ENCODE measurements around the gene MAST1.
"Not testable (repeated sequence)": the region's sequence is repeated elsewhere in the genome, so short reads cannot be mapped to it uniquely, and the experiment has no call there.

Gene MAST1

DNA sequence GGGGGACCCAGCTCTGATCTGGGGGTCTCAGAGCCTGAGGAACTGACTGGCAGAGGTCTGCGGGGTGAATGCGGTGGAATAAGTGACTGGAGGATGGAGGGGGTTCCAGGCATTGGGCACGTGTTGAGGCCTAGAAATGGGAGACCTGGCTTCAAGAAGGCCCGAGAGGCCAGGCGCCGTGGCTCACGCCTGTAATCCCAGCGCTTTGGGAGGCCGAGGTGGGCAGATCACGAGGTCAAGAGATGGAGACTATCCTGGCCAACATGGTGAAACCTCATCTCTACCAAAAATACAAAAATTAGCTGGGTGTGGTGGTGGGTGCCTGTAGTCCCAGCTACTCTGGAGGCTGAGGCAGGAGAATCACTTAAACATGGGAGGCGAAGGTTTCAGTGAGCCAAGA lies 20.5 kb upstream of the MAST1 start:
- H3K27me3 Mint-ChIP-seq; H3K9me3 Mint-ChIP-seq; intact Hi-C loops (cut with micrococcal nuclease); H3K27ac Mint-ChIP-seq; H3K4me1 Mint-ChIP-seq (ENCODE audit: low read depth); H3K4me3 Mint-ChIP-seq: not testable (repeated sequence)
- H3K36me3 Mint-ChIP-seq (ENCODE audit: low read depth), result peaks cover 27% of the 10 kb centered on the region

DNA sequence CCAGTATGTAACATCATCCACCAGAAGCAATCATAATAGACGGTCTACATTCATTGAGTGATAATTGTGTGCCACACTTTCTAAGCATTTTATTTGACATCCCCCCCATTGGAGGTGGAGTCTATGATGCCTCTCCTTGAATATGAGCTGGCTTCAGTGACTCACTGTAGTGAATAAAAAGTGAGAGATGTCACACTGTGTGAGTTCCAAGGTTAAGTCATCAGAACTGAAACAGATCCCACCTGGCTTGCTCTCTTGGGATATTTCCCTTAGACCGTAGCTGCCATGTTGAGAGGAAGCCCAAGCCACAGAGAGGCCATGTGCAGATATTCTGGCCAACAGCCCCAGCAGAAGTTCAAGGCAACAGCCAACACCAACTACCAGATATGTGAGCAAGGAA lies 16.6 kb upstream of the MAST1 start:
- no peak overlapping the region for H3K27ac Mint-ChIP-seq
- peaks cover 23% of the 10 kb centered on the region for H3K27me3 Mint-ChIP-seq
- no peak overlapping the region for H3K4me3 Mint-ChIP-seq
- intact Hi-C loops (cut with micrococcal nuclease), result no loop called here
- H3K9me3 Mint-ChIP-seq, result no peaks in the 10 kb centered on the region
- peaks cover 7% of the 10 kb centered on the region for H3K4me1 Mint-ChIP-seq (ENCODE audit: low read depth)
- no peaks in the 10 kb centered on the region for H3K36me3 Mint-ChIP-seq (ENCODE audit: low read depth)

DNA sequence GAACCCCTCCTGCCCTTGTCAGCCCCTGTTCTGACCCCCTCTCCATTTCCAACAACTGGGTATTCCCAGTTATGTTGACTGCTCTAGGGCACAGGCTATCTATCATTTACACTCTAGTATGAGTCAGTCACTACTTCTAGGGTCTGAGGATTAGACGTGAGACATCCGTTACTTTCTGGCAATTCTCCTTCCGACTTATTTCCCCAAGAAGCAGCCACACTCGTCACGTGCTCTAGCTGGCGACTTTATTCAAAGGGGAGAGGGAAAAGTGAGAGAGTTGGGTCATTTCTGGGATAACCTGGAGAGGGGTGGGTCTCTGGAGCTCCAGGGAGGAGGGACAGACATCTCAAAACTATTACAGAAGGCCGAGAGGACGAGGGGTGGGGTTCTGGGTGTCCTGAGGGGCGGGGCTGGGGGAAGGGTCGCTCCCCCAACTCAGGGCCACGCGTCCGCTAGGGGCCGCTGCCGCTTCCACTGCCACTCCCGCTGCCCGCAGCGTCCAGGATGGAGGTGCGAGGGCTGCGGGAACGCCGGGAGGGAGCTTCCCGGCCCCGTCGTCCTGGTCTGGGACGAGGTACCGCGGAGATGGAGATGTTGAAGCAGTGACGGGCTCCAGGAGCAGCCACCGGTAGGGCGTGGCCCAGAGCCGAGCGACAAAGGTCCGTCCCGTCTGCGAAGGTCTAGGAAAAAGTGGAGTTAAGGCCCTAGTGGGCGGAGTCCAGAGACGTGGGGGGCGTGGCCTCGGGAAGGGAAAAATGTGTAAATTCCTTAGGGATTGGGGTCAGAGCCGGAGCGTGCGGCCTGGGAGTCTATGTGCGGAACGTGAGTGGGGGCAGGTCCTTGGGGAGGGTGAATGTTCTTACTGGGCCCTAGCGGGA lies 12.8 kb upstream of the MAST1 start:
- H3K27ac Mint-ChIP-seq, result no peak overlapping the region
- H3K4me3 Mint-ChIP-seq, result peak overlapping the region; percentile 11
- H3K27me3 Mint-ChIP-seq, result peaks cover 55% of the 10 kb centered on the region
- no peaks in the 10 kb centered on the region for H3K9me3 Mint-ChIP-seq
- H3K4me1 Mint-ChIP-seq (ENCODE audit: low read depth), result peaks cover 7% of the 10 kb centered on the region
- intact Hi-C loops (cut with micrococcal nuclease), result no loop called here
- H3K36me3 Mint-ChIP-seq (ENCODE audit: low read depth), result no peaks in the 10 kb centered on the region

GRCh38 chr19:12828494-12828893 lies 9.8 kb upstream of the MAST1 start:
- Mint-ChIP-seq H3K4me1 (ENCODE audit: low read depth) (peaks cover 13% of the 10 kb centered on the region), H3K4me3 (no peak overlapping the region), H3K9me3 (no peaks in the 10 kb centered on the region), H3K27me3 (peaks cover 82% of the 10 kb centered on the region), H3K27ac (no peak overlapping the region), H3K36me3 (ENCODE audit: low read depth) (no peaks in the 10 kb centered on the region)
- intact Hi-C loops (cut with micrococcal nuclease), result no loop called here

- H3K27me3 Mint-ChIP-seq, result peaks cover 88% of the 10 kb centered on the region
- intact Hi-C loops (cut with micrococcal nuclease), result no loop called here
- H3K27ac Mint-ChIP-seq, result no peak overlapping the region
- H3K4me3 Mint-ChIP-seq, result no peak overlapping the region
- no peaks in the 10 kb centered on the region for H3K36me3 Mint-ChIP-seq (ENCODE audit: low read depth)
- H3K9me3 Mint-ChIP-seq, result no peaks in the 10 kb centered on the region
- peaks cover 21% of the 10 kb centered on the region for H3K4me1 Mint-ChIP-seq (ENCODE audit: low read depth)
Measured at GRCh38 chr19:12833418-12833737, 4.9 kb upstream of the MAST1 start.

DNA sequence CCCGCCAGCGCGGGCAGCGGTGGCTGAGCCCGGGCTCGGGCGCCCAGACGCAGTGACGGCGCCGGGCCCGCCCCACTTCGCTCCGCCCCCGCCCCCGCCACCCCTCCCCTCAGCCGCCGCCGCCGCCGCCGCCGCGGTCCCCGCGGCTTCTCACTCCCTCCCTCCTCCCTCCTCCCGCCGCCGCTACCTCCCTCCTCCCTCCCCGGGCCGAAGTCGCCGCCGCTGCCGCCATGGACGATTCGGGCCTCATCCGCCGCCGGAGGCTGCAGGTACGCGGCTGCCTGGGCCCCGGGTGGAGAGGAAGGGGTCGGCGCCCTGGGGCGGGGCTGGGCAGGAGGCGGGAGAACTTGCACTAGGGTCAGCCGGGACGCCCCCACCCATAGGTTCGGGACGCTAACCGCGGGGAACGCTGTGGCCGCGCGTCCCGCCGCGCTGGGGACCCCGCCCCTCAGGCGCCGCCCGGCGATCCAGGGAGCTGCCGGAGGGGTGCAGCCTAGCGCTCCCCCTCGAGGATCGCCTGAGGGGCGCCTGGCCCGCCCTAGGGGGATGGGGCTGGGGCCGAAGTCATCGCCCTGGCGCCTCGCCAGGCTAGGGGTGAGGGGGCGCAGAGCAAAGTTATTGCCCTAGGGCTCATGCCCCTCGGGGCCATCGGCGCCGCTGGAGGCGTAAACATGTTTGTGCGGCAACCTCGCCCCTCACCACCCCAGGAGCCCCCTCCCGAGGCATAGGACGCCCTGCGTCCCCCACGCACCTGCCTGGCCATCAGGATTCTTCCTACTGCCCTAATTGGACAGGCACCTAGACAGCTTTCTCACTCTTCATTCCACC lies 4.4 kb upstream of the MAST1 start:
- no peaks in the 10 kb centered on the region for H3K36me3 Mint-ChIP-seq (ENCODE audit: low read depth)
- H3K4me1 Mint-ChIP-seq (ENCODE audit: low read depth), result peaks cover 27% of the 10 kb centered on the region
- peaks cover 89% of the 10 kb centered on the region for H3K27me3 Mint-ChIP-seq
- H3K4me3 Mint-ChIP-seq, result peak overlapping the region; percentile 28
- intact Hi-C loops (cut with micrococcal nuclease), result no loop called here
- H3K9me3 Mint-ChIP-seq, result no peaks in the 10 kb centered on the region
- H3K27ac Mint-ChIP-seq, result no peak overlapping the region

GRCh38 chr19:12834566-12834943 lies 3.8 kb upstream of the MAST1 start, which contains the start of gene RTBDN:
Gene RTBDN, minus strand, starts transcription at chr19:12834579. Its CDS starts 4,600 bp downstream, at chr19:12829979.
- intact Hi-C loops (cut with micrococcal nuclease), result no loop called here
- Mint-ChIP-seq H3K27me3 (peaks cover 92% of the 10 kb centered on the region), H3K36me3 (ENCODE audit: low read depth) (no peaks in the 10 kb centered on the region), H3K27ac (no peak within 1 kb of the TSS), H3K9me3 (no peaks in the 10 kb centered on the region), H3K4me1 (ENCODE audit: low read depth) (peaks cover 31% of the 10 kb centered on the region), H3K4me3 (peak within 1 kb of the TSS; percentile 28)

DNA sequence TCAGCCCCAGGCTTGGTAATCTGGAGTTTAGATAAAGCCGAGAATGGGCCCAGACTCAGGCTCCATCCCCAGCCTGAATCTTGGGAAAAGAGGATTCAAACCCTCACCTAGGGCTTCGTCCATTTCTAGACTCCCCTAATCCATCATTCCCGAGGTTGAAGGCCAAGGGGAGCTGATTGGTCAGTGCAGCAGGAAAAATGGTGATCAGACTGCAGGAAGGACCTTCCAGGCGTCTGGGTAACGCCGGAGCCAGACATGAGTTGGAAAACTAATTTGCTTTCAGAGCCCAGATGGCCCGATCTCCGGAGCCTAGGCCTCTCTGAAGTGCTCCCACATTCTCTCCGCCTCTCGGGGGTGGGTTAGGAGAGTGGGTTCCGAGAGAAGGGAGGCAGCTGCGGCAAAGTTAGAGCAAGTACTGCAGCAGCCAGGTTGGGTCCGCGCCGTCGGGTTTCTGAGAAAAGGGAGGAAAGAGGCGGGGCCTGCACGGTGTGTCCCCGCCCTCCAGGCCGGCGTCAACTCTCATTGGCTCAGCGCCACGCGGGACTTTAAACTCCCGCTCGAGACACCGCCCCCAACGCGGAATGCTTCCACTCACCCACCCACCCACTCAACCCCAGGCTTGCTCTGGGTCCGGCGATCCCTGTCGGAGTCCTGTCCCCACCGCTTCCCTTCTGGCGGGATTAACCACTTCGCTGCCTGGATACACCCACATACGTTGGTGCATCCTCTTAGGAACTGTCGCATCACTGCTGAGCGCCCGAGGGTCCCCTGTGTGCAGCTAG lies 3.1 kb upstream of the MAST1 start:
- H3K4me1 Mint-ChIP-seq (ENCODE audit: low read depth), result peaks cover 32% of the 10 kb centered on the region
- no peaks in the 10 kb centered on the region for H3K36me3 Mint-ChIP-seq (ENCODE audit: low read depth)
- H3K9me3 Mint-ChIP-seq, result no peaks in the 10 kb centered on the region
- intact Hi-C loops (cut with micrococcal nuclease), result no loop called here
- H3K27me3 Mint-ChIP-seq, result peaks cover 90% of the 10 kb centered on the region
- no peak overlapping the region for H3K4me3 Mint-ChIP-seq
- H3K27ac Mint-ChIP-seq, result no peak overlapping the region

- Mint-ChIP-seq H3K4me1 (ENCODE audit: low read depth) (peaks cover 45% of the 10 kb centered on the region), H3K27ac (no peak overlapping the region), H3K4me3 (no peak overlapping the region), H3K9me3 (no peaks in the 10 kb centered on the region), H3K27me3 (peaks cover 90% of the 10 kb centered on the region), H3K36me3 (ENCODE audit: low read depth) (no peaks in the 10 kb centered on the region)
- intact Hi-C loops (cut with micrococcal nuclease), result no loop called here
Measured at GRCh38 chr19:12836529-12836863, 1.8 kb upstream of the MAST1 start.

- Mint-ChIP-seq H3K27me3 (peaks cover 89% of the 10 kb centered on the region), H3K27ac (no peak overlapping the region), H3K9me3 (no peaks in the 10 kb centered on the region), H3K4me3 (no peak overlapping the region), H3K4me1 (ENCODE audit: low read depth) (peaks cover 48% of the 10 kb centered on the region), H3K36me3 (ENCODE audit: low read depth) (no peaks in the 10 kb centered on the region)
- intact Hi-C loops (cut with micrococcal nuclease), result no loop called here
Measured at GRCh38 chr19:12837225-12837624, 1.1 kb upstream of the MAST1 start.

DNA sequence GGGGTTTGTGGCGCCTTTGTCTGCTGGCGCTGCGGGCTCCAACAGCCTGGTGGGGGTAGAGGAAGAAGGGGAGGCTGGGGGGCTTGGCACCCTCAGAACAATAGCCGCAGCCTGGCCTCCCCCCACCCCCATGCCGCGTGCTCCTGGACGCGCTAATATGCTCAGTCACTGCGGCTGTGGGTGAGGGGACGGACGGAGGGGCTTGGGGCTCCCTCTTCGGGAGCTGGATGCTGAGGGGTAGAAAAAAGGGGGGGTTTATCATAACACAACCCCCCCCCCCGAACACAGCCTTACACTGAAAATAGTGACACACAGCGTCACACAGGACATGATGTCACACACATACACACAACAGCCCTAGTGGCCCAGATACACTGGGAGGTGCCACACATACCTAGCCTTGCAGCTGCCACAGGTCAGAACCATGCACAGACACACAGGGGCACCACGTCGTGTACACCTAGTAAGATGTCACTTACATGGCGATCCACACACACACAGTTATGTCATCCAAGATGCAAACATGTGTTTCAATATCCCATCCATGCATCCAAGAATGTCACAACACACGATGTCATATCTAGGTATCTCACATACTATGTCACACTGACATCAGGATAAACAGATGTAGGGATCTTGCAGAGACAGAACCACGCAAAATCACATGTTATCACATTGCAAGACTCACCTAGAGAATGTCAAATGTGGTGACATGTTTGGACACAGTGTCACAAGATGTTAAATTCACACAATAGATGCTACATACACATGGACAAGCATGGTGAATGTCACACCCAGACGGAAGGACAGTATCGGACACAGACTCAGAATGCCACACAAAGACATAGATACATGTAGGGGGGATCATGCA lies 806 bp downstream of the MAST1 start:
- Mint-ChIP-seq H3K27ac (no peak overlapping the region), H3K4me3 (peak overlapping the region; percentile 14), H3K36me3 (ENCODE audit: low read depth) (no peaks in the 10 kb centered on the region), H3K27me3 (peaks cover 90% of the 10 kb centered on the region), H3K9me3 (no peaks in the 10 kb centered on the region), H3K4me1 (ENCODE audit: low read depth) (peaks cover 43% of the 10 kb centered on the region)
- intact Hi-C loops (cut with micrococcal nuclease), result no loop called here

DNA sequence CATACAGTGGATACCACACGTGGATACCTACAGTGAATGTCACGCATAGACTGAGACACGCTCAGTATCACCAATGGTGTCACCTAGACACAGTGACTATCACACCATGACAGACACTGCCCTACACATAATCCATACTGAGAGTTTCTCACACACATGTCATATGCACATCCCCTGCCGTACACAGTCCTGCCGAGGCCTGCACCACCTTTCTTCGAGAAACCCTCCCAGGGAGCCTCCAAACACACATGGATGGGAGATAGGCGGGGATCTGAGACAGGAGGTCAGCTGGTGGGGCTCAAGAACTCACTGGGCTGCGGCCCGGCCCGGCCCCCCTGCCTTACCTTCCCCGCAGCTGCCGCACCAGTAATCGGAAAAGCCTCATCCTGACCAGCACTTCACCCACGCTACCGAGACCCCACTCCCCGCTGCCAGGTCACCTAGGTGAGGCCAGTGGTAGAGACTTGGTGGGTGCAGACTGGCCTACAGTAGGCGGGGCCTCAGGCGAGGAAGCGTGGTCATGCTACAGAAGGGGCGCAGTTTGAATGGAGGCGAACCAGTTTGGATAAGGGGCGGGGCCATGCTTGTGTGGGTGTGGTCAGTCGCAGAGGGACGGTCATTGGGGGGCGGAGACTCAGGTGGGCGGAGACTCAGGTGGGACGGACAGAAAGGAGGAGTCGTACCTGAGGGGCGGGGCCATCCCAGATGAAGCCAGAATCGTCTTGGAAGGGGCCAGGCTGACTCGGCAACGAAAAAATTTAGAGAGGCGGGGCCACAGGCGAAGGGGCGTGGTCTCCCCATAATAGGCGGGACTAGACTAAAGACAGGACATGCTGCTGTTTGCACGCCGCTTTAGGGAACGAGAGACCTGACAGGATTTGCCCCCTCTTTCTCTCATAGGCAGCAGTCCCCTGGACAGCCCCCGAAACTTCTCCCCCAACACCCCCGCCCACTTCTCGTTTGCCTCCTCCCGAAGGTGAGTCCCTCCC lies 2.1 kb downstream of the MAST1 start:
- H3K4me1 Mint-ChIP-seq (ENCODE audit: low read depth), result peaks cover 38% of the 10 kb centered on the region
- H3K36me3 Mint-ChIP-seq (ENCODE audit: low read depth), result no peaks in the 10 kb centered on the region
- no peaks in the 10 kb centered on the region for H3K9me3 Mint-ChIP-seq
- H3K27me3 Mint-ChIP-seq, result peaks cover 82% of the 10 kb centered on the region
- peak overlapping the region; percentile 41 for H3K4me3 Mint-ChIP-seq
- H3K27ac Mint-ChIP-seq, result no peak overlapping the region
- intact Hi-C loops (cut with micrococcal nuclease), result no loop called here
